ENCODE measurements around the gene OR9Q1.

OR9Q1 gene

DNA sequence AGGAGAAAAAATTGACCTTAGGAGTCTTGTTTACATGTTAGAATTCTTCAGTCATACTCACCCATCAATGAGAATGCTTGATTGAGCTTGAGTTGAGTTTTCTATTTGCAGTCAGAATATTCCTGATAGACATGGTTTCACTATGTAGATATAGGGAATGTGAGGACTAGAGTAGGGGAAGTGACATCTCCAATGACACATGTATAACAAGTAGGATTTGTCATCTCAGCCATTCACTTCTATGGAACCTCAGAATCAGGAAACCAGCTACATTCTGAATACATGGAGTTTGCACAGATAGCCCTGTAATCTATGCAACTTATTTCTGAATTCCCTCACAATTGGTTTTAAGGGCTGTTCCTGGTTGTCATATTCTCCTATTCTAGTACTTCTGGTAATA is 20.1 kb upstream of the OR9Q1 start:
- Histone ChIP-seq H3K27ac (ENCODE audit: insufficient read depth in 1 of 2, low read depth in 1 of 2, low read length in 2 of 2, poor library complexity in 1 of 2, severe bottlenecking in 2 of 2) (no peak overlapping the region), H3K9me3 (ENCODE audit: control extremely low read depth in 1 of 5, control insufficient read depth in 4 of 5, insufficient read depth in 2 of 5, low read depth in 1 of 5, low read length in 4 of 5) (peaks cover 0 to 4% (median 2%) of the 10 kb centered on the region in 5 experiments), H3K4me1 (ENCODE audit: control extremely low read depth in 1 of 4, control insufficient read depth in 4 of 4, insufficient read depth in 4 of 4, low read length in 3 of 4) (peaks cover 0 to 5% (median 0%) of the 10 kb centered on the region in 4 experiments), H3K4me3 (ENCODE audit: control insufficient read depth in 1 of 7, extremely low read depth in 1 of 7, insufficient read depth in 4 of 7, low read depth in 2 of 7, low read length in 6 of 7) (no peak overlapping the region), H3K27me3 (replicated peaks in 2 of 5; ENCODE audit: control insufficient read depth in 4 of 5, insufficient read depth in 5 of 5, low read length in 4 of 5) (no peaks in the 10 kb centered on the region), H3K36me3 (ENCODE audit: control insufficient read depth in 4 of 4, insufficient read depth in 4 of 4, low read length in 3 of 4) (no peaks in the 10 kb centered on the region)
- DNase-seq, result no peak
- CTCF ChIA-PET, result no interaction called here
- POLR2A ChIA-PET, result no interaction called here

DNA sequence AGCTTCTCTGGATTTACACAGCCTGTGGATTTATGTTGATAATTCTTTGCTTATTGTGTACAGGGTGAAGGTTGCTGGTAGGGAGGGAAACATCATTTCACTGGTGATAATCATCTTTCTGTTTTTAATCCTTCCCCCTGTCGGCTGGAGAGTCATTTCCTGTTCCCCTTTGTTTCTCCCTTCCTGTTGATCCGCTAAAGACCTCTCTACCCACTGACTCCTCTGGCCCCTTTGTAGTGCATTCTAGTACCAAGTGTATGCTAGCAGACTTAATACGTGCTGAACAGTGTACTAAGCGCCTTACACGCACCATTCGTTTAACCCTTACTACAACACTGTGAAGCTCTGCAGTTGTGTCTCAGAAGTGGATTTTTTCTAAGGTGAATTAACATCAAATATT is 19.0 kb upstream of the OR9Q1 start:
- POLR2A ChIA-PET, result no interaction called here
- H3K27me3 ChIP-seq (replicated peaks in 2 of 5; ENCODE audit: control insufficient read depth in 4 of 5, insufficient read depth in 5 of 5, low read length in 4 of 5), result no peaks in the 10 kb centered on the region
- peaks cover 0 to 5% (median 0%) of the 10 kb centered on the region in 4 experiments for H3K4me1 ChIP-seq (ENCODE audit: control extremely low read depth in 1 of 4, control insufficient read depth in 4 of 4, insufficient read depth in 4 of 4, low read length in 3 of 4)
- 0% methylated on average over 2 of the region's 6 CpGs for WGBS (ENCODE audit: insufficient coverage)
- CTCF ChIA-PET, result no interaction called here
- H3K36me3 ChIP-seq (ENCODE audit: control insufficient read depth in 4 of 4, insufficient read depth in 4 of 4, low read length in 3 of 4), result no peaks in the 10 kb centered on the region
- H3K4me3 ChIP-seq (ENCODE audit: control insufficient read depth in 1 of 7, extremely low read depth in 1 of 7, insufficient read depth in 4 of 7, low read depth in 2 of 7, low read length in 6 of 7), result peak overlapping the region in 1 of 7 experiments; percentile 38
- peaks cover 0 to 4% (median 2%) of the 10 kb centered on the region in 5 experiments for H3K9me3 ChIP-seq (ENCODE audit: control extremely low read depth in 1 of 5, control insufficient read depth in 4 of 5, insufficient read depth in 2 of 5, low read depth in 1 of 5, low read length in 4 of 5)
- no peak overlapping the region for H3K27ac ChIP-seq (ENCODE audit: insufficient read depth in 1 of 2, low read depth in 1 of 2, low read length in 2 of 2, poor library complexity in 1 of 2, severe bottlenecking in 2 of 2)
- peak in 1 of 3 donors; percentile 4 for DNase-seq

- H3K9me3 ChIP-seq (ENCODE audit: control extremely low read depth in 1 of 5, control insufficient read depth in 4 of 5, insufficient read depth in 2 of 5, low read depth in 1 of 5, low read length in 4 of 5), result peaks cover 0 to 2% (median 0%) of the 10 kb centered on the region in 5 experiments
- H3K27ac ChIP-seq (ENCODE audit: insufficient read depth in 1 of 2, low read depth in 1 of 2, low read length in 2 of 2, poor library complexity in 1 of 2, severe bottlenecking in 2 of 2), result no peak overlapping the region
- POLR2A ChIA-PET, result no interaction called here
- H3K4me3 ChIP-seq (ENCODE audit: control insufficient read depth in 1 of 7, extremely low read depth in 1 of 7, insufficient read depth in 4 of 7, low read depth in 2 of 7, low read length in 6 of 7), result no peak overlapping the region
- no peaks in the 10 kb centered on the region for H3K27me3 ChIP-seq (replicated peaks in 2 of 5; ENCODE audit: control insufficient read depth in 4 of 5, insufficient read depth in 5 of 5, low read length in 4 of 5)
- H3K4me1 ChIP-seq (ENCODE audit: control extremely low read depth in 1 of 4, control insufficient read depth in 4 of 4, insufficient read depth in 4 of 4, low read length in 3 of 4), result peaks cover 0 to 5% (median 0%) of the 10 kb centered on the region in 4 experiments
- no CpG with 5 or more reads among the region's 2 CpGs for WGBS (ENCODE audit: insufficient coverage)
- H3K36me3 ChIP-seq (ENCODE audit: control insufficient read depth in 4 of 4, insufficient read depth in 4 of 4, low read length in 3 of 4), result no peaks in the 10 kb centered on the region
- DNase-seq, result no peak
- CTCF ChIA-PET, result no interaction called here
These were observed 16.7 kb upstream of the OR9Q1 start for GRCh38 chr11:58006940-58007339.

GRCh38 chr11:58011771-58012170 is 11.9 kb upstream of the OR9Q1 start:
- H3K4me1 ChIP-seq (ENCODE audit: control extremely low read depth in 1 of 4, control insufficient read depth in 4 of 4, insufficient read depth in 4 of 4, low read length in 3 of 4), result no peaks in the 10 kb centered on the region
- H3K36me3 ChIP-seq (ENCODE audit: control insufficient read depth in 4 of 4, insufficient read depth in 4 of 4, low read length in 3 of 4), result no peaks in the 10 kb centered on the region
- H3K27me3 ChIP-seq (replicated peaks in 2 of 5; ENCODE audit: control insufficient read depth in 4 of 5, insufficient read depth in 5 of 5, low read length in 4 of 5), result no peaks in the 10 kb centered on the region
- ChIA-PET POLR2A (no interaction called here), CTCF (no interaction called here)
- 72% methylated on average over 5 of the region's 6 CpGs for whole genome bisulfite sequencing (ENCODE audit: insufficient coverage)
- H3K27ac ChIP-seq (ENCODE audit: insufficient read depth in 1 of 2, low read depth in 1 of 2, low read length in 2 of 2, poor library complexity in 1 of 2, severe bottlenecking in 2 of 2), result no peak overlapping the region
- no peak for DNase-seq
- H3K9me3 ChIP-seq (ENCODE audit: control extremely low read depth in 1 of 5, control insufficient read depth in 4 of 5, insufficient read depth in 2 of 5, low read depth in 1 of 5, low read length in 4 of 5), result no peaks in the 10 kb centered on the region
- no peak overlapping the region for H3K4me3 ChIP-seq (ENCODE audit: control insufficient read depth in 1 of 7, extremely low read depth in 1 of 7, insufficient read depth in 4 of 7, low read depth in 2 of 7, low read length in 6 of 7)

- 56% methylated on average over 6 of the region's 8 CpGs for WGBS (ENCODE audit: insufficient coverage)
- H3K27ac ChIP-seq (ENCODE audit: insufficient read depth in 1 of 2, low read depth in 1 of 2, low read length in 2 of 2, poor library complexity in 1 of 2, severe bottlenecking in 2 of 2), result no peak overlapping the region
- ChIA-PET CTCF (no interaction called here), POLR2A (no interaction called here)
- H3K4me3 ChIP-seq (ENCODE audit: control insufficient read depth in 1 of 7, extremely low read depth in 1 of 7, insufficient read depth in 4 of 7, low read depth in 2 of 7, low read length in 6 of 7), result no peak overlapping the region
- DNase-seq, result no peak
- H3K4me1 ChIP-seq (ENCODE audit: control extremely low read depth in 1 of 4, control insufficient read depth in 4 of 4, insufficient read depth in 4 of 4, low read length in 3 of 4), result no peaks in the 10 kb centered on the region
- H3K9me3 ChIP-seq (ENCODE audit: control extremely low read depth in 1 of 5, control insufficient read depth in 4 of 5, insufficient read depth in 2 of 5, low read depth in 1 of 5, low read length in 4 of 5), result no peaks in the 10 kb centered on the region
- no peaks in the 10 kb centered on the region for H3K36me3 ChIP-seq (ENCODE audit: control insufficient read depth in 4 of 4, insufficient read depth in 4 of 4, low read length in 3 of 4)
- H3K27me3 ChIP-seq (replicated peaks in 2 of 5; ENCODE audit: control insufficient read depth in 4 of 5, insufficient read depth in 5 of 5, low read length in 4 of 5), result no peaks in the 10 kb centered on the region
These were observed 965 bp downstream of the OR9Q1 start for GRCh38 chr11:58024601-58025091.

DNA sequence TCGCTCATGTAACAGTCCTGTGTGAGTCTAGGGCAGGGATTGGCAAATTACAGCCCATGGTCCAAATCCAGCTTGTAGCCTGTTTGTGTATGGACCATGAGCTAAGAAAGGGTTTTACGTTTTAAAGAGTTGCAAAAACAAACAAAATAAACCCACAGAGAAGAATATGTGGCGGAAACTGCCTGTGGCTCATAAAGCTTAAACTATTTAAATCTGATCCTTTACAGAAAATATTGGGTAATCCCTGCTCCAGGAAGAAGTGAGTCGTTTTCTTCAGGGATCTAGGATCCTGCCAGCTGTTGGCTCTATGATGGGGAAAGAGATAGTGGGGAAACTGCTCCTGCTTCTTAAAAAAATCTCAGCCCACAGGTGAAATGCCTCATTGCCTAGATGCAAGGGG is 3.7 kb downstream of the OR9Q1 start:
- H3K4me3 ChIP-seq (ENCODE audit: control insufficient read depth in 1 of 7, extremely low read depth in 1 of 7, insufficient read depth in 4 of 7, low read depth in 2 of 7, low read length in 6 of 7), result no peak overlapping the region
- no peak overlapping the region for H3K27ac ChIP-seq (ENCODE audit: insufficient read depth in 1 of 2, low read depth in 1 of 2, low read length in 2 of 2, poor library complexity in 1 of 2, severe bottlenecking in 2 of 2)
- H3K9me3 ChIP-seq (ENCODE audit: control extremely low read depth in 1 of 5, control insufficient read depth in 4 of 5, insufficient read depth in 2 of 5, low read depth in 1 of 5, low read length in 4 of 5), result peaks cover 0 to 3% (median 0%) of the 10 kb centered on the region in 5 experiments
- no peaks in the 10 kb centered on the region for H3K36me3 ChIP-seq (ENCODE audit: control insufficient read depth in 4 of 4, insufficient read depth in 4 of 4, low read length in 3 of 4)
- 71% methylated on average over 2 of the region's 4 CpGs for WGBS (ENCODE audit: insufficient coverage)
- CTCF ChIA-PET, result no interaction called here
- POLR2A ChIA-PET, result no interaction called here
- no peaks in the 10 kb centered on the region for H3K27me3 ChIP-seq (replicated peaks in 2 of 5; ENCODE audit: control insufficient read depth in 4 of 5, insufficient read depth in 5 of 5, low read length in 4 of 5)
- no peaks in the 10 kb centered on the region for H3K4me1 ChIP-seq (ENCODE audit: control extremely low read depth in 1 of 4, control insufficient read depth in 4 of 4, insufficient read depth in 4 of 4, low read length in 3 of 4)
- DNase-seq, result no peak

GRCh38 chr11:58028687-58029411 is 5.2 kb downstream of the OR9Q1 start:
- no peak overlapping the region for H3K4me3 ChIP-seq (ENCODE audit: control insufficient read depth in 1 of 7, extremely low read depth in 1 of 7, insufficient read depth in 4 of 7, low read depth in 2 of 7, low read length in 6 of 7)
- CTCF ChIA-PET, result no interaction called here
- H3K27ac ChIP-seq (ENCODE audit: insufficient read depth in 1 of 2, low read depth in 1 of 2, low read length in 2 of 2, poor library complexity in 1 of 2, severe bottlenecking in 2 of 2), result no peak overlapping the region
- no peaks in the 10 kb centered on the region for H3K36me3 ChIP-seq (ENCODE audit: control insufficient read depth in 4 of 4, insufficient read depth in 4 of 4, low read length in 3 of 4)
- peak in 2 of 3 donors; percentile 1 to 2 for DNase-seq
- no peaks in the 10 kb centered on the region for H3K4me1 ChIP-seq (ENCODE audit: control extremely low read depth in 1 of 4, control insufficient read depth in 4 of 4, insufficient read depth in 4 of 4, low read length in 3 of 4)
- H3K9me3 ChIP-seq (ENCODE audit: control extremely low read depth in 1 of 5, control insufficient read depth in 4 of 5, insufficient read depth in 2 of 5, low read depth in 1 of 5, low read length in 4 of 5), result peaks cover 0 to 3% (median 0%) of the 10 kb centered on the region in 5 experiments
- no peaks in the 10 kb centered on the region for H3K27me3 ChIP-seq (replicated peaks in 2 of 5; ENCODE audit: control insufficient read depth in 4 of 5, insufficient read depth in 5 of 5, low read length in 4 of 5)
- 100% methylated on average over 1 of the region's 6 CpGs for WGBS (ENCODE audit: insufficient coverage)
- POLR2A ChIA-PET, result no interaction called here

Measured in common myeloid progenitor, CD34-positive (primary cell).